ENCODE data around the gene REPS1. TPM values are rescaled to one million over a fixed set of nuclear protein-coding genes. Genes with fewer than 3 reads are reported as not detected.
A peak's percentile ranks its signal among the peaks of the same experiment; 100 is the strongest.

Gene REPS1
- total RNA-seq, 1 experiment from 2014 or later: 74.4 TPM

DNA sequence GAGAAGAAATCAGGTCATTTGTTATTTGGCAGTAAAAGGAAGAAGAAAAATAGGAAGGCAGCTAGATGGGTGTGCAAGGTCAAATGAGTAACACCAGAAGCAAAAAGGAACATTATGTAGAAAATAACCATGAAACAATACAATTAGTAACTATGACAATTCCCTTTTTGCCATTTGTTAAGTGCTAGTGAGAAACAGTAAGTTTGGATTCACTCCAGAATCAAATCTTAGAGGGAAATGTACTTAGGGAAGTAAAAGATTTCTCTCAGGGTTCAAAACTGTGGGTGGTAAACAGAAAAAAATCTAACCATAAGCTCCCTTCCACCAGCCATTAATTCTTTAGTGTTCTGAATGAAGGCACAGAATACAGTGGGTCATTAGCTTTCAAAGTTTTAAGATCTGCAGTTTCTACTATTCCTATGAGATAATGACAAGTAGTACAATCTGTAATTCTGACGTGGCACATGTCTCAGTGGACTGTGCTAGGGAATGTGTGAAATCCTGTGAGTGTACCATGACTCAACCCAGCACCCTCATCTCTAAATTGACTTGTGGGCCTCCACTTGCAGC lies 17.1 kb downstream of the REPS1 start:
- Mint-ChIP-seq H3K27me3 (ENCODE audit: low read depth) (no peaks in the 10 kb centered on the region), H3K27ac (peak overlapping the region; percentile 6 to 80 (median 59); a peak in 6 of 7 replicates), H3K4me3 (no peak overlapping the region), H3K4me1 (peaks cover 57 to 66% of the 10 kb centered on the region in 2 experiments), H3K9me3 (no peaks in the 10 kb centered on the region), H3K36me3 (ENCODE audit: insufficient read depth in 1 of 3, low read depth in 3 of 3) (peaks cover 0 to 2% (median 0%) of the 10 kb centered on the region in 3 experiments; a peak in 1 of 7 replicates)
- H3K14ac ChIP-seq (ENCODE audit: insufficient read depth, low read length): no peak overlapping the region
- H3K56ac ChIP-seq (ENCODE audit: insufficient read length, low read depth, low read length): no peak overlapping the region
- H3K79me1 ChIP-seq (ENCODE audit: insufficient read depth, low read depth, low read length, poor library complexity, severe bottlenecking): no peaks in the 10 kb centered on the region
- no peak overlapping the region for H2BK15ac ChIP-seq (ENCODE audit: low read depth, low read length)
- H4K20me1 ChIP-seq (ENCODE audit: control insufficient read depth, insufficient read depth, insufficient read length): no peaks in the 10 kb centered on the region
- H4K8ac ChIP-seq (replicated peaks; ENCODE audit: insufficient read length, low read depth, low read length): no peak overlapping the region
- no peaks in the 10 kb centered on the region for H3K9me3 ChIP-seq (ENCODE audit: control insufficient read depth, low read depth, low read length)
- no peak overlapping the region for H2BK20ac ChIP-seq (ENCODE audit: low read depth, low read length, poor library complexity, severe bottlenecking)
- H3K79me2 ChIP-seq (ENCODE audit: insufficient read depth, low read length): peaks cover 20% of the 10 kb centered on the region; the same call in 1 of the 2 replicates
- H3T11ph ChIP-seq (ENCODE audit: low read length): no peak overlapping the region
- no peak overlapping the region for H3K4me2 ChIP-seq (ENCODE audit: insufficient read depth, insufficient read length, low read length)
- H3K9ac ChIP-seq (ENCODE audit: extremely low read depth, insufficient read length, low read length): no peak overlapping the region
- H2BK5ac ChIP-seq (ENCODE audit: insufficient read length, low read length): no peak overlapping the region
- H2AFZ ChIP-seq (ENCODE audit: low read length): no peak overlapping the region
- no peak overlapping the region for H2BK120ac ChIP-seq (ENCODE audit: low read depth, low read length, poor library complexity, severe bottlenecking)
- no peak for DNase-seq
- H3K4ac ChIP-seq (ENCODE audit: low read depth, low read length): no peak overlapping the region
- H4K91ac ChIP-seq (ENCODE audit: insufficient read length, low read depth, low read length): no peak overlapping the region
- H3K27ac ChIP-seq (ENCODE audit: insufficient read length, low read depth, low read length): no peak overlapping the region
- TF ChIP-seq, protein P1, sequence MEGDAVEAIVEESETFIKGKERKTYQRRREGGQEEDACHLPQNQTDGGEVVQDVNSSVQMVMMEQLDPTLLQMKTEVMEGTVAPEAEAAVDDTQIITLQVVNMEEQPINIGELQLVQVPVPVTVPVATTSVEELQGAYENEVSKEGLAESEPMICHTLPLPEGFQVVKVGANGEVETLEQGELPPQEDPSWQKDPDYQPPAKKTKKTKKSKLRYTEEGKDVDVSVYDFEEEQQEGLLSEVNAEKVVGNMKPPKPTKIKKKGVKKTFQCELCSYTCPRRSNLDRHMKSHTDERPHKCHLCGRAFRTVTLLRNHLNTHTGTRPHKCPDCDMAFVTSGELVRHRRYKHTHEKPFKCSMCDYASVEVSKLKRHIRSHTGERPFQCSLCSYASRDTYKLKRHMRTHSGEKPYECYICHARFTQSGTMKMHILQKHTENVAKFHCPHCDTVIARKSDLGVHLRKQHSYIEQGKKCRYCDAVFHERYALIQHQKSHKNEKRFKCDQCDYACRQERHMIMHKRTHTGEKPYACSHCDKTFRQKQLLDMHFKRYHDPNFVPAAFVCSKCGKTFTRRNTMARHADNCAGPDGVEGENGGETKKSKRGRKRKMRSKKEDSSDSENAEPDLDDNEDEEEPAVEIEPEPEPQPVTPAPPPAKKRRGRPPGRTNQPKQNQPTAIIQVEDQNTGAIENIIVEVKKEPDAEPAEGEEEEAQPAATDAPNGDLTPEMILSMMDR (conservative IDR thresholded peaks at IDR 0.05): no peak
- no peak overlapping the region for H3K23ac ChIP-seq (ENCODE audit: insufficient read length, low read depth, low read length)
- no peaks in the 10 kb centered on the region for H3K23me2 ChIP-seq (ENCODE audit: insufficient read length, low read depth, low read length, poor library complexity, severe bottlenecking)
- H3K4me1 ChIP-seq (ENCODE audit: insufficient read depth, low read length): peaks cover 9% of the 10 kb centered on the region; the same call in 1 of the 2 replicates
- no peak overlapping the region for H2BK12ac ChIP-seq (ENCODE audit: insufficient read length, low read depth, low read length)
- no peaks in the 10 kb centered on the region for H3K27me3 ChIP-seq (ENCODE audit: insufficient read depth, low read length)
- no peak overlapping the region for H2AK5ac ChIP-seq (ENCODE audit: insufficient read length, low read length)
- WGBS (ENCODE audit: extremely low coverage, insufficient read length, low lambda C conversion rate): no CpG with 5 or more reads among the region's 1 CpG
- H4K5ac ChIP-seq (ENCODE audit: insufficient read length, low read depth, low read length): no peak overlapping the region
- no peak overlapping the region for H3K18ac ChIP-seq (ENCODE audit: insufficient read length, low read depth, low read length)
